HG03520 (cell line): Measurements from ENCODE around the gene BAZ2B.

ENCODE experiments used
- ATAC-seq: cut with Tn5 transposase; IDR thresholded peaks from one replicate; pipeline ENCODE4 v1.9.1; 2021; ENCODE audit warnings: mild to moderate bottlenecking, moderate library complexity; ENCODE audit not compliant: unreplicated experiment

BAZ2B gene

GRCh38 chr2:159462961-159463360 is 153.4 kb downstream of the BAZ2B start:
- ATAC-seq, result no peak

GRCh38 chr2:159462201-159462785 is 154.1 kb downstream of the BAZ2B start:
- ATAC-seq, result no peak

- no peak for ATAC-seq
Observed at GRCh38 chr2:159461076-159461475, 155.3 kb downstream of the BAZ2B start.

- no peak for ATAC-seq
Observed at GRCh38 chr2:159460227-159460626, 156.1 kb downstream of the BAZ2B start.

- ATAC-seq, result no peak
Observed at GRCh38 chr2:159459279-159459678, 157.1 kb downstream of the BAZ2B start.

- ATAC-seq, result no peak
Observed at GRCh38 chr2:159457589-159457988, 158.8 kb downstream of the BAZ2B start.

GRCh38 chr2:159456500-159457426 is 159.6 kb downstream of the BAZ2B start:
- peak; percentile 54 for ATAC-seq

GRCh38 chr2:159455330-159455918 is 160.9 kb downstream of the BAZ2B start:
- no peak for ATAC-seq

GRCh38 chr2:159454185-159454584 is 162.2 kb downstream of the BAZ2B start:
- no peak for ATAC-seq

- no peak for ATAC-seq
Observed at GRCh38 chr2:159450180-159450579, 166.2 kb downstream of the BAZ2B start.

GRCh38 chr2:159449504-159450124 is 166.7 kb downstream of the BAZ2B start:
- ATAC-seq, result no peak

GRCh38 chr2:159446817-159447216 is 169.5 kb downstream of the BAZ2B start:
- ATAC-seq, result no peak

GRCh38 chr2:159446201-159446600 is 170.1 kb downstream of the BAZ2B start:
- ATAC-seq, result no peak

GRCh38 chr2:159445307-159445706 is 171.0 kb downstream of the BAZ2B start:
- ATAC-seq, result no peak

GRCh38 chr2:159444754-159445153 is 171.6 kb downstream of the BAZ2B start:
- no peak for ATAC-seq

- no peak for ATAC-seq
Observed at GRCh38 chr2:159442159-159442852, 174.0 kb downstream of the BAZ2B start.

- no peak for ATAC-seq
Observed at GRCh38 chr2:159441182-159441581, 175.2 kb downstream of the BAZ2B start.

- ATAC-seq, result no peak
Observed at GRCh38 chr2:159439421-159439820, 176.9 kb downstream of the BAZ2B start.

- ATAC-seq, result no peak
Observed at GRCh38 chr2:159438720-159439353, 177.5 kb downstream of the BAZ2B start.

GRCh38 chr2:159438284-159438683 is 178.1 kb downstream of the BAZ2B start:
- ATAC-seq, result no peak
